Measurements from ENCODE around the gene SIX1.

- TF ChIP-seq CTCF (IDR thresholded peaks at IDR 0.05) = no peak
- no peak for TF ChIP-seq EP300 (IDR thresholded peaks at IDR 0.05)
- no peak for TF ChIP-seq POLR2A (IDR thresholded peaks at IDR 0.05)
Measured at GRCh38 chr14:60646226-60646818, 3.0 kb downstream of the SIX1 start.
